Effector CD4-positive, alpha-beta T cell (primary cell): Measurements from ENCODE around the gene AHCTF1.

ENCODE experiments used
- DNase-seq: peaks from one replicate; pipeline ENCODE4 v3.0.0-alpha.2; 2020
- total RNA-seq: gene quantifications from one replicate; lab custom pipeline; 2026; lab: John Stamatoyannopoulos, UW

AHCTF1 gene, protein sequence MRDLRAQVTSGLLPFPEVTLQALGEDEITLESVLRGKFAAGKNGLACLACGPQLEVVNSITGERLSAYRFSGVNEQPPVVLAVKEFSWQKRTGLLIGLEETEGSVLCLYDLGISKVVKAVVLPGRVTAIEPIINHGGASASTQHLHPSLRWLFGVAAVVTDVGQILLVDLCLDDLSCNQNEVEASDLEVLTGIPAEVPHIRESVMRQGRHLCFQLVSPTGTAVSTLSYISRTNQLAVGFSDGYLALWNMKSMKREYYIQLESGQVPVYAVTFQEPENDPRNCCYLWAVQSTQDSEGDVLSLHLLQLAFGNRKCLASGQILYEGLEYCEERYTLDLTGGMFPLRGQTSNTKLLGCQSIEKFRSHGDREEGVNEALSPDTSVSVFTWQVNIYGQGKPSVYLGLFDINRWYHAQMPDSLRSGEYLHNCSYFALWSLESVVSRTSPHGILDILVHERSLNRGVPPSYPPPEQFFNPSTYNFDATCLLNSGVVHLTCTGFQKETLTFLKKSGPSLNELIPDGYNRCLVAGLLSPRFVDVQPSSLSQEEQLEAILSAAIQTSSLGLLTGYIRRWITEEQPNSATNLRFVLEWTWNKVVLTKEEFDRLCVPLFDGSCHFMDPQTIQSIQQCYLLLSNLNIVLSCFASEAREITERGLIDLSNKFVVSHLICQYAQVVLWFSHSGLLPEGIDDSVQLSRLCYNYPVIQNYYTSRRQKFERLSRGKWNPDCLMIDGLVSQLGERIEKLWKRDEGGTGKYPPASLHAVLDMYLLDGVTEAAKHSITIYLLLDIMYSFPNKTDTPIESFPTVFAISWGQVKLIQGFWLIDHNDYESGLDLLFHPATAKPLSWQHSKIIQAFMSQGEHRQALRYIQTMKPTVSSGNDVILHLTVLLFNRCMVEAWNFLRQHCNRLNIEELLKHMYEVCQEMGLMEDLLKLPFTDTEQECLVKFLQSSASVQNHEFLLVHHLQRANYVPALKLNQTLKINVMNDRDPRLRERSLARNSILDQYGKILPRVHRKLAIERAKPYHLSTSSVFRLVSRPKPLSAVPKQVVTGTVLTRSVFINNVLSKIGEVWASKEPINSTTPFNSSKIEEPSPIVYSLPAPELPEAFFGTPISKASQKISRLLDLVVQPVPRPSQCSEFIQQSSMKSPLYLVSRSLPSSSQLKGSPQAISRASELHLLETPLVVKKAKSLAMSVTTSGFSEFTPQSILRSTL (N-terminal part only)
- total RNA-seq = 217 reads per million, percentile 93 among the genes with 10 or more reads in this experiment

DNA sequence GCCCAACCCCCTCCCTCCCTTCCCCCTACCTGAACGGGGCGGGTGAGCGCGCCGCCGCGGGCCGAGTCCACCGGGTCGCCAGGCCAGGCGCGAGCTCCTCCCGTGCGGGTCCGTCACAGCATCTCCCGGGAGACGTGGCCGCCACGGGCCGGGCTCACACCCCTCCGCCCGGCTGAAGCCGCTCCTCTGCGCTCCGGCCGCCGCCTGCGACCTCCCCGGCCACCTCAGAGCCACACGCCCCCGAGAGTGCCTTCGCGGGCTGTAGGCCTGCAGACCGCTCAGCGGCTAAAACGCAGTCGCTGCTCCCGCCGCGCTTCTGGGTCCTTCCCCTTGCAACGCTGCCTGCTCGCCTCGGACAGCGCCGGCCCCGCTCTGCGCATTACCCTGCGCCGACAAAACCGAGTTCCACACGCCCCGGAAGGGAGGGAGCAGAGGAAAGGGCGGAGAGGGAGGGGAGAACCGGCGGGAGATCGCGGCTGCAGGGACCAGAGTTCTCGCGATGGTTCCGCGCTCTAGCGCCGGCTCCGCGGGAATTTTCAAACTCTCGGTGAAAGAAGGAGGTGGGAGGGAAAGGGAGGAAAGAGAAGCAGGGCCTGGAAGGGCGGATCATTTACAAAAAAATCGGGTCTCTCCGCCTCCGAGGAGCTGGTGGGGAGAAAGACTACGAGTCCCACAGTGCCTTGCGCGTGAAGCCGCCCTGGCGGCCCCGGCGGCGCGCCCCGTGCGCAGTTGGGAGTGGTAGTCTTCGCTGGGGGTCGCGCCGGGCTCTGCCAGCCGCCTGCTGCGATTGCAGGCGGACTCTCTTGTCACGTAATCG lies at the start of gene AHCTF1:
Gene AHCTF1 (minus strand): TSS at position 400 of the 817 bp plus-strand sequence. CDS start 13,578 bp downstream, outside the sequence.
- DNase-seq = peak; percentile 91

GRCh38 chr1:246978785-246979184 lies 47.0 kb upstream of the AHCTF1 start:
- no peak for DNase-seq

DNA sequence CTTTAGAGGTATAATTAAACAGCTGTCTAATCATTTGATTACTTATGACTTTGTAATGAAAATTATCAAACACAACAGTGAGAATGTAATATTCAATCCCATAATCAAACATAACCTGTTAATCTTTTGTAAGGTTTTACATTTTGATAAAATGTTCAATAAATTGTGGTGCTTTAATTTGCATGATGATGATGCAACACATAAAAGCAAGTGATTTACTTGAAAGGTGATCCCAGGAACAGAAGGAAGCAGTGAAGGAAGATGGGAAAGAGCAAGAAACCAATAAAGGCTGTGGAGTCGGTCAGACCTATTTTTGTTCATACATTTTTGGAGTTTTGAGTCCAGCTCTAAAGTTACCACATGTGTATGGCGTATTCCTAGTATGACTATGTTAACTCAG lies 46.5 kb upstream of the AHCTF1 start:
- no peak for DNase-seq

DNA sequence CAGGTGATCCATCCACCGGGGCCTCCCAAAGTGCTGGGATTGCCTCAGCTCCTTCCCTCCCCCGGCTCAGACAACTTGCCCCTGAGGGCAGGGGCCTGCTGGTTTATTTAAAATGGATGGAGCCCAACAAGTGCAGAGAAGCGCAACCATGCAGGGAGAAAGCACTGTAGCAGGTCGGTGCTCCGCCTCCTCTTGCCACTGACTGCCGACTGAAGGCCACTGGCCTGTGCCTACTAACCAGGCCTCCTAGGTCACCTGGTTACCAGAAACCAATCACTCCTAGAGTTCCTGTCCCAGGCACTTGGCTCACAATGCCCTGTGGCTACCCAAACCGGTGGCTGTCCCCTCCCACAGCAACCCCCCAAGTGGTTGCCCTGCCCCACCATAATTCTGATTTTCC lies 40.2 kb upstream of the AHCTF1 start:
- no peak for DNase-seq

DNA sequence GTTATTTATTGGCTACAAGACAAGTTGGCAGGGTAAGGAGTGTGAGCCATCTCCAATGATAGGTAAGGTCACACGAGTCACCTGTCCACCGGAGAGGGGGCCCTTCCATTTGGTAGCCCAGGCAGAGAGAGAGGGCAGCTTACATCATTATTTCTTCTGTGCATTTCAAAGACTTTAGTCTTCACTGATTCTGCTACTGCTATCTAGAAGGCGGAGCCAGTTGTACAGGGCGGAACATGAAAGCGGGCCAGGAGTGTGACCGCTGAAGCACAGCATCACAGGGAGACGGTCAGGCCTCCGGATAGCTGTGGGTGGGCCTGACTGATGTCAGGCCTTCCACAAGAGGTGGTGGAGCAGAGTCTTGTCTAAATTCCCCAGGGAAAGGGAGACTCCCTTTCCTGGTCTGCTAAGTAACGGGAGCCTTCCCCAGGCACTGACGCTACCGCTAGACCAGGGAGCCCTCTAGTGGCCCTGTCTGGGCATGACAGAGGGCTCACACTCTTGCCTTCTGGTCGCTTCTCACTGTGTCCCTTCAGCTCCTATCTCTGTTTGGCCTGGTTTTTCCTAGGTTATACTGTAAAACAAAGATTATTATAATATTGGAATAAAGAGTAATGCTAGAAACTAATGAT lies 39.5 kb upstream of the AHCTF1 start:
- peak; percentile 14 for DNase-seq

DNA sequence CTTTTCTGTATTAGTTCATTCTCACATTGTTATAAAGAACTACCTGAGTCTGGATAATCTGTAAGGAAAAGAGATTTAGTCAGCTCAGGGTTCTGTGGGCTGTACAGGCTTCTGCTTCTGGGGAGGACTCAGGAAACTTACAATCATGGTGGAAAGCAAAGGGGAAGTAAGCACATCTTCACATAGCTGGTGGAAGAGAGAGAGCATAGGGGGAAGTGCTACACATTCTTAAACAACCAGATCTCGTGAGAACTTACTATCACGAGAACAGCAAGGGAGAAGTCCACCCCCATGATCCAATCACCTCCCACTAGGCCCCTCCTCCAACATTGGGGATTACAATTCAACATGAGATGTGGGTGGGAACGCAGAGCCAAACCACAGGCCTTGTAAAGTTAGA lies 37.9 kb upstream of the AHCTF1 start:
- no peak for DNase-seq

DNA sequence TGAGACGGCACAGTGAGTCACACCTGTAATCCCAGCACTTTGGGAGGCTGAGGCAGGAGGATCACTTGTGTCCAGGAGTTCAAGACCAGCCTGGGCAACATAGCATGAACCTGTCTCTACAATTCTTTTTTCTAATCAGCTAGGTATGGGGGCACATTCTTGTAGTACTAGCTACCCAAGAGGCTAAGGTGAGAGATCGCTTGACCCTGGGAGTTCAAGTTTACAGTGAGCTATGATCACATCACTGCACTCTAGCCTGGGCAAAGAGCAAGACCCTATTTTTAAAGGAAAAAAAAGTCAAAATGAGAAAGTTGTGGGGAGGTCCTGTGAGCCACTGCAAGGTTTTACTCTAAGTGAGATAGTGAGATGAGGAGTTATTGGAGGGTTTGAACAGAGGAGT lies 34.8 kb upstream of the AHCTF1 start:
- no peak for DNase-seq

DNA sequence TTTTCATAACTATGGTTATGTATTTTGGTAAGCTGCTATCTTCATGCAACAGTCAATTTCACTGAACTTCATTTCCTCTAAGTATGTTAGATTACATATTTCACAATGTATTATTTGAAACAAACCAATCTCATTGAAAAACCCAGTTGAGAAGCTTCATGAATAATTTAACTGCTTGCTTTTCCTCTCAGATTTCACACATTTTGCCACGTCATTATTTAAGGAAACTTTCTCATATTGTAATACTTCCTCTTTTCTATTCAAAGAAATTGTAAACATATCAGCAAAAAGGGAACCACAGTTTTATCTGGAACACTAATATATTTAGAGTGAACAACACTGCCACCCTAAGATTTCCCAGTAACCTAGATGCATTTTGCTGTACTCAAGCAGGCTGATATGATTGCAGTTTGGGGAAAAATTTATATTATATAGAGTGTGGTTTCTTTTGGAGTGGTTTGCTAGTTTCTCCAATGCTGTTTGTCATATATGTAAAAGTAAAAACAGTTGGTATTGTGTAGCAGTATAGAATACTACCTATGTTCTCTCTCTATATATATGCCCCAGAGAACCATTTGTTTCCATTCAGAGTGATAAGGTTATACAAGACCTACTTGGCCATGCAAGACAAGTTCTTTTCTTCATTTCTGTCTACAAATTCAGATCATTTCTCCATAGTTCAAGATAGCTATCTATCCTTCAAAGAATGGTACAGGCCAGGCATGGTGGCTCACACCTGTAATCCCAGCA lies 28.4 kb upstream of the AHCTF1 start:
- no peak for DNase-seq

DNA sequence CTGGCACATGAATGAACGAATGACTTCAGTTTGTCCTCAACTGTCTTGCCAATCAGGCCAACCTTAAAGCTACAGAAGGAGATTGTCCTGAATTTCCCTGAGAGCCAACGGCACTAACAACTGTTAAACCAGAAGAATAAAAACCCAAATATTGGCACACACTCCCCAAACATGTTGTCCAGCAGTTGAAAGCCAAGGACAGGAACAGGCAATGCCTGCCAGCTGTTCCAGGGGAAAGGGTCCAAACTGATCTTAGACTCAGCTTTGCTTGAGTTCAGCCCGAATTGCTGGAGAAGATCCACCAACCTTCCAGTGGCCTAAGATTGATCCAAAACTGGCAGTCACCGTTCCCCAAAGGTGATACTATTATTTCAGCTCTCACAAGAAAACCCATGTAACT lies 22.4 kb upstream of the AHCTF1 start:
- no peak for DNase-seq

- DNase-seq = no peak
Observed at GRCh38 chr1:246951413-246951812, 19.7 kb upstream of the AHCTF1 start.

GRCh38 chr1:246949956-246950355 lies 18.2 kb upstream of the AHCTF1 start:
- DNase-seq = no peak

DNA sequence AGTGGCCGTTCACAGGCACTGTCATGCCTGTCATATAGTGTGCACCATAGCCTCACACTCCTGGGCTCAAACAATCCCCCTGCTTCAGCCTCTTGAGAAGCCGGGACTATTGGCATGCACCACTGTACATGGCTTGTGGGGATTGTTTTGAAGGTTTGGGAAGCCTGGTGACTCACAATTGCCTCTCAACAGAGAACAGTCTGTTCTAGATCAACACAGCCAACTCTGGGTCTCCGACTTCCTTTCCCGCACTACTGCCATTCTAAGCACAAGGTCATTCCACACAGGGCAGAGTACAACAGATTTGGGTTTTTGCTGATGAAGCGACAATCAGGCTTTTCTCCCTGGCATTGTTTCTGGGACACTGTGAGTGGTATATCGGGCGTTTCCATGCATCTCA lies 15.5 kb upstream of the AHCTF1 start:
- DNase-seq = no peak

GRCh38 chr1:246946366-246946765 lies 14.6 kb upstream of the AHCTF1 start:
- DNase-seq = no peak

DNA sequence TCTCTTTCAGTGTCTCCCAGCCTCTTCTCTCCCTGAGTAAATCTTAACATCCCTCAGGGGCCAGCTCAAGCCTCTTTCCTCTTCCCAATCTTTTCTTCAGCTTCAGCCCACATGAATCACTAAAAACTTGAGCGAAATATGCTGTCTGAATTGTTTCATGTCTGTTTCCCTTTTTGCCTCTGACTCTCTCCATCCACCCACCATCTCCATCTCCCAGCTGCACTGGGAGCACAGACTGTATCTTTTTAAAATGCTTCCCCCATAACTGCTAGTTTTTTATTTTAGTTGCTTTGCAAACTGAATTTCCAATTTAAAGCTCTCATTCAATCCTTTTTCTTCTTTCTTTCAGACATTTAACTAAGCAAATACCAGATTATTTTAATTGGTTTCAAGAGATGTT lies 3.0 kb upstream of the AHCTF1 start:
- no peak for DNase-seq

DNA sequence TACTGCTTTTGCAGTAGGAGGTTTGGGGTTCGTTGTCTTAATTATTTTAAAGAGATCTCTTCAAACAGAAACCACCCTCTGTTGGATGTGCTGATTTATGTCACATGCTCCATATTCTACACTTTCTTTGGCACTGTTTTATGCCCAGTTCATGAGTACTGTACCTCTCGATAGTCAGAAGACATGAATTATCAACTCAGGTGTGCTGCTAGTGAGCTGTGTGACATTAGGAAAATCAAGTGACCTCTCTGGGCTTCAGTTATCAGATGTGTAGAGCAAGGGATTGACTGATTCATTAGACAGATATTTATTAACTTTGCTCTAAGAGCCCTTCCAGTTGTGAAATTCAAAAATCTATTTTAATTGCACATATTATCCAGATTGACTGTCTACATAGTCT lies 2.1 kb upstream of the AHCTF1 start:
- no peak for DNase-seq

- no peak for DNase-seq
Observed at GRCh38 chr1:246932366-246932700, 585 bp upstream of the AHCTF1 start.

- peak; percentile 41 for DNase-seq
Observed at GRCh38 chr1:246930830-246931548, 759 bp downstream of the AHCTF1 start.

GRCh38 chr1:246925997-246926626 lies 5.6 kb downstream of the AHCTF1 start:
- DNase-seq = no peak

DNA sequence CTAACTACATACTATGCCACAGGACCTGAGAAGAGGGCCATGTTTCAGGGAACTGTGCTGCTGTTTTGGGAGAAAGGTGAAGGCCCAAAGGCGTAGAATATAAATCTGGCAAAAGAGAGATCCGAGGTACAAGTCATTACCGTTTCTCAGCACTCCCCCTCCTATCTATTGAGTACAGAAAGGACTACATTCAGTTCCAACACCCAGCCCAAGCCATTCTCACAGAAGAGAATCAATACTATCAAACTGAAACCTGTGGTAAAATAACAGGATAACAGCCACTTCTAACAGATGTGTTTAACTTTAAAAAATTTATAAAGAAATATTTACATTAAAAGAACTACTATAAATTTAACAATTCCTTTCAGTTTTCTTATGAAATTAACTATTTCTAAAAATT lies 7.8 kb downstream of the AHCTF1 start:
- DNase-seq = no peak

- no peak for DNase-seq
Observed at GRCh38 chr1:246923482-246923881, 8.3 kb downstream of the AHCTF1 start.
